ENCODE data around the gene MCRIP1.

The MCRIP1 gene

DNA sequence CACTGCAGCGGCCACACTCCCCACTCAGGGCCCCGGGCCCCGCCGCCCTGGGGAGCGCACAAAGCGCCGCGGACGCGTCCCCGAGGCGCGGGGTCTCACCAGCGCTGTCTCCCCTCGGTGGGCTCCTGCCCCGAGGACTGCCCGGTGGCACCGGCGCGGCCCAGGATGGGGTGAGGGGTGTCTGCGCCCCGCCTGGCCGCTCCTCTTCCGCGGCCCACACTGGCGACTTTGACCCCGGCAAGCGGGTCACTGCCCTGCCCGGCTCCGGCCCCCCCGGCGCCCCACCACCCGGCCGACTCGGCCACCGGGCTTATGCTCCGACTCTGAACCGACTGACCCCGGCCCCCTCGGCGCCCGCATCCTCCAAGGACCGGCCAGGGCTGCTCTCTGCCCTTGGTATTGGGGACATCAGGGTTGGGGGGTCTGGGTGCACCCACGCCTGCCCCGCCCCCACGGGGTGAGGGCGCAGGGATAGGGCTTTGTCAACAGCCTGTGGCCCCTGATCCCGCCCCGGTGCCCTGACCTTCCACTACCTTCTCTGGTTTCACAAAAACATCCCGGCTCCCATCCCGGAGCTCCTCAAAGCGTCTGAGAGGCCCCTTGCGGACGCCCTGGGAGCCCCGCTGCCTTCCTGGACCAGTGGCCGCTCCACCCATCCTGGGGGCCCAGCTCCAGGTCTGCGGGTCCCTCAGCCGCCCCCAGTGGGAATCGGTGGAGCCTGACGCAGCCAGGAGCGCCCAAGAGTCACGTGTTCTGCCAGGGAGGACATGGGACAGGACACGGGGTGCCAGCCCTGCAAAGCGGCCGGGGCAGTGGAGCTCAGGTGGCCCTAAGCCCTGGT, 28.3 kb downstream of the MCRIP1 start:
- DNase-seq (ENCODE audit: low read depth in 2 of 2) = no peak

DNA sequence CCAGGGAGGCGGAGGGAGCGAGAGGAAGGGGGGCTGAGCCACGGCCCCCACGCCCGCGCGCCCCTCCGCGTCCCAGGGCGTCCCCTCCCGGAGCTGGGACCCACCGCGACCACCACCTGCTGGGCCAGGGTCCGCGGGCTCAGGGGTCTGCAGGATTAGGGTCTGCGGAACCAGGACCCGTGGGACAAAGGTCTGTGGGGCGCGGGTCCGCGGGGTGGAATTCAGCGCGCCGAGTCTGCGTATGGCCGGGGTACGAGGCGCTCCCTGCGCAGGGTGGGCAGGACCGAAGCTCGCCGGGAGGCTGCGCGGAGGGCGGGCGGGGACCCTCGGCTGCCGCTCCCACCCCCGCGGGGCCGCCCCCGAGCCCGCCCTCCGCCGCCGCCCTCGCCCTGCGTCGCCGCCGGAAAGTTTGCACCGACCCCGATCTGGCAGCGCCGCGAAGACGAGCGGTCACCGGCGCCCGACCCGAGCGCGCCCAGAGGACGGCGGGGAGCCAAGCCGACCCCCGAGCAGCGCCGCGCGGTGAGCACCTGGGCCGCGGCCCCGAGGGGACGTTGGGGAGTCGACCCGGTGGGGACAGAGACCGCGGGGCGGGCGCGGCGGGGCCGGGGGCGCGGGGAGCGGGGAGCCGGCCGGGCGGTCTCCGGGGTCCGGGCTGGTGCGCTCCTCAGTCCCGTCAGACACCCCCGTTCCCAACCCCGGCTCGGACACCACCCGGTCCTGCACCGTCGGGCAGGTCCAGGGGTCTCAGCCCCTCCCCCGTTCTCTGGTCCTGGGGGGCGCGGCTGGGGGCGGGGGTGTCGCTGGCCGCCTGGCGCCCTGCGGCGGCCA, 29.1 kb downstream of the MCRIP1 start, which contains the start of gene GCGR:
Gene GCGR (plus strand): TSS at position 423 of the 831 bp plus-strand sequence. CDS start 4,869 bp downstream, outside the sequence.
- no peak for DNase-seq (ENCODE audit: low read depth in 2 of 2)

DNA sequence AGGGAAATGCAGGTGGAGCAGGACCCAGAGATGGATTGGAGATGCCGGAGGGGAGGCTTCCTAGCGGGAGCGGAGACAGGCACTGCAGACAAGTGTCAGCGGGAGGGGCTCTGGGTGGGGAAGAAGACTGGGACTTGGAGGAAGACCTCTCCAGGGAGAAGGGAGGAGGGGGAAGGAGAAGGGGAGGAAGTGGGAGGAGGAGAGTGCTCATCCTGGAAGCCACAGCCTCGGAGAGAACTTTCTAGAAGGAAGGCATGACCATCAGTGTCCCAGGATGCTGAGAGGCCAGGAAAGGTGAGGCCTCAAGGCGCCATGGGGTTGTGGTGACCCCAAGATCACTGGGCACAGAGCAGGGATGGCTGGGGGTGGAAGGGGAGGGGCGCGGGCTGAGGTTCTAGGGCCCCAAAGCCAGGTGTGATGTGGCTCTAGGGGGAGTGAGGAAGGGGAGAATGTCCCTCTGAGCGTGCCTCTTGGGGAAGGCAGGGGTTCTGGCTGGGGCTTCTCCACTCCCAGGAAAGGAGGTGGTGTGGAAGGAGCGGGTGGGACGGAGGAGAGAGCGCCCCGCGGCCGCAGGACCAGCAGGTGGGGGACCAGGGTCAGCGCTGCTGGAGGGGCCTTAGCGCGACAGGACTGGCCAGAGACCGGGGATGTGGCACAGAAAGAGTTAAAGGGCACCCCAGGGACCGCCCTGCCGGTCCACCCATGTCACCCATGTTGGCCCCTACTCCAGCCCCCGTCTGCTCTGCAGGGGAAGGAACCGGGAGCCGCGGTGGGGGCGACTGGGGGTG, 30.0 kb downstream of the MCRIP1 start:
- DNase-seq (ENCODE audit: low read depth in 2 of 2) = no peak

DNA sequence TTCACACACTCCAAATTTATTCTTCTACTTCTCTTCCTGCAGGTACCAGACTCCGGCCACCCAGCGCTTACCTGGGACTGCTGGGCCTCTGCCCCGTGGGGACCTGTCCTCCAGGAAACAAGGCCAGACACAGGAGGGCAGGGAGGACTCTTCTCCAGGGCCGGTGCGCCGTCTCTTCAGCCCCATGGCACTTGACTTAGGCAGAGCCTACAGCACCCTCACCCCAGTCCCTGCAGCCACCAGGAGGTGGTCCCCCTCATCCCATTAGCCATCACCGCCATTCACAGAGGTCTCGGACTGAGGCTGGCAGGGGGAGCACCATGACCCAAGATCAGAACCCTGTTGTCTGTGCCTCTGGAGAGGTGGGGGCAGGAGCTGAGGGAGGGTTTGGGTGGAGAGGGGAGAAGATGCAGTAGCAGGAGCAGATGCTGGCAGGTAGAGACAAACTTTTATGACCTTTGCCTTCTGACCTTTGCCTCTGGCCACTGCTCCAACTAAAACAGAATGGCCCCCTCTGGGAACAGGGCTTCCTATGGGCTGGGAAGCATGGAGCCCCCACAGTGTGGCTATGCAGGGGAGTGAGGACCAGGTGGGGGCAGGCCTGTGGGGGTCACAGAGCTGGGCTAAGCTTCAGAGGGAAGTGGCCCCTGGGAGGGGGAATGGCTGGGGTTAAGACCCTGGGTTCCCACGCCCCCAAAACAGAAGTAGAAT, 30.9 kb downstream of the MCRIP1 start:
- no peak for DNase-seq (ENCODE audit: low read depth in 2 of 2)

DNA sequence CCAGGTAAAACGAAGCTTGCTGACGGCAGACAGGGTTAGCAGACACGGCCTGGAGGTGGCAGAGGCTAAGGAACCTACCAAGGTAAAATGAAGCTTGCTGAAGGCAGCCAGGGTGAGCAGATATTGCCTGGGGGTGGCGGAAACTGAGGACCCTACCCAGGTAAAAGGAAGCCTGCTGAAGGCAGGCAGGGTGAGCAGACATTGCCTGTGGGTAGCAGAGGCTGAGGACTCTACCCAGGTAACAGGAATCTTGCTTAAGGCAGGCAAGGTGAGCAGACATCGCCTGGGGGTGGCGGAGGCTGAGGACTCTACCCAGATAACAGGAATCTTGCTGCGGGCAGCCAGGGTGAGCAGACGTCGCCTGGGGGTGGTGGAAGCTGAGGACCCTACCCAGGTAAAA, 31.8 kb downstream of the MCRIP1 start:
- DNase-seq (ENCODE audit: low read depth in 2 of 2) = no peak

DNA sequence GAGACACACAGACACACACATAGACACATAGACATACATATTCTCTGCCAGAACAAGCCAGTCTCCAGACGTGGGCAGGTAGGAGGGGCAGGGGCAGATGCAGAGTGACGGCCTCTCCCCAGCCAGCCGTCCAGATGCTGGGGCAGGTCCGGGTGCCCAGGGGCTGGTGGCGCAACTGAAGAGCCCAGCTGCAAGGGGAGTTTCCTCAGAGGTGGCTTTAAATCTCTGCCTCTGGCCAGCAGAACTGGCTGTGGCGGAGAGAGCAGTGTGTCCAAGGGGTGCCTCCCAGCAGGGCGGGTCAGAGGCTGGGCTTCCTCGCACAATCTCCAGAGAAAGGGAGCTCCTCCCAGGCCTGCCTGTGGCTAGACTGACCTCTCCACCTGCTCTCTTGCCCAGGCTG, 38.6 kb downstream of the MCRIP1 start:
- no peak for DNase-seq (ENCODE audit: low read depth in 2 of 2)

DNA sequence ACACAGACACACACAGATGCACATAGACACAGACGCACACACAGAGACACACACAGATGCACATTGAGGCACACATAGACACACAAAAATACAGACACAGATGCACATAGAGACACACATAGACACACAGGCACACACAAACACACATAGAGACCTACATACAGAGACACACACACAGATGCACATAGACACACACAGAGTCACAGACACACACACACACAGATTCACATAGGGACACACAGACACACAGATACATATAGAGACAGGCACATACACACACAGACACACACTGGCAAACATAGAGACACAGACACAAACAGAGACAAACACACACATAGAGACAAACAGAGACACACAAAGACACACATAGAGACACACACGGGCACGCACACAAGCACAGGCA, 39.0 kb downstream of the MCRIP1 start:
- no peak for DNase-seq (ENCODE audit: low read depth in 2 of 2)

DNA sequence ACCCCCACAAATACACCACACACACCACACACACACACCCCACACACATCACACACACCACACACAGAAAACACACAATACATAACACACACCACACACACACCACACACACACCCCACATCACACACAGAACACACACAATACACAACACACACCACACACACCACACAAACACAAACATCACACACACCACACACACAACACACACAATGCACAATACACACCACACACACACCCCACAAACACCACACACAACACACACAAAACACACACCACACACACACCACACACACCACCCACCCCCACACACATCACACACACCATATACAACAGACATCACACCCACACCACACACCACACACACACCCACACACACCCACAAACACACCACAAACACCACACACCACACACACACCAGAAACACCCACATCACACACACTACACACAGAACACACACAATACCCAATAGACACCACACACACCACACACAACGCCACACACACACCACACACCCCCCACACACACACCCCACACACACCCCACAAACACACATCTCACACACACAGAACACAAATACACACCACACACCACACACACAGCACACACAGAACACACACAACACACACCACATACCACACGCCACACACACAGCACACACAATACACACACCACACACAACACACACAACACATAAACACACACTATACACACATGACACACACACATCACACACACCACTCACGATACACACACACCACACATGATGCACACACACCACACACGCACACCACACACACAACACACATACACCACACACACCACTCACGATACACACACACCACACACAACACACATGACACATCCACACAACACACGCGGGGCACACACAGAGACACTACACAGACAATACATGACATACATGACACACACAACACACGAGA, 40.1 kb downstream of the MCRIP1 start:
- no peak for DNase-seq (ENCODE audit: low read depth in 2 of 2)

All from fibroblast of skin of left quadriceps (primary cell).